GM19238 (cell line): Measurements from ENCODE around the gene PEAK3.
A peak's percentile ranks its signal among the peaks of the same experiment; 100 is the strongest.
"Not testable (repeated sequence)": the region's sequence is repeated elsewhere in the genome, so short reads cannot be mapped to it uniquely, and the experiment has no call there.

ENCODE experiments used
- DNase-seq: peaks from one replicate; pipeline ENCODE4 v3.0.0; 2011; ENCODE audit warnings: low spot score; ENCODE audit not compliant: insufficient read length

PEAK3 gene

DNA sequence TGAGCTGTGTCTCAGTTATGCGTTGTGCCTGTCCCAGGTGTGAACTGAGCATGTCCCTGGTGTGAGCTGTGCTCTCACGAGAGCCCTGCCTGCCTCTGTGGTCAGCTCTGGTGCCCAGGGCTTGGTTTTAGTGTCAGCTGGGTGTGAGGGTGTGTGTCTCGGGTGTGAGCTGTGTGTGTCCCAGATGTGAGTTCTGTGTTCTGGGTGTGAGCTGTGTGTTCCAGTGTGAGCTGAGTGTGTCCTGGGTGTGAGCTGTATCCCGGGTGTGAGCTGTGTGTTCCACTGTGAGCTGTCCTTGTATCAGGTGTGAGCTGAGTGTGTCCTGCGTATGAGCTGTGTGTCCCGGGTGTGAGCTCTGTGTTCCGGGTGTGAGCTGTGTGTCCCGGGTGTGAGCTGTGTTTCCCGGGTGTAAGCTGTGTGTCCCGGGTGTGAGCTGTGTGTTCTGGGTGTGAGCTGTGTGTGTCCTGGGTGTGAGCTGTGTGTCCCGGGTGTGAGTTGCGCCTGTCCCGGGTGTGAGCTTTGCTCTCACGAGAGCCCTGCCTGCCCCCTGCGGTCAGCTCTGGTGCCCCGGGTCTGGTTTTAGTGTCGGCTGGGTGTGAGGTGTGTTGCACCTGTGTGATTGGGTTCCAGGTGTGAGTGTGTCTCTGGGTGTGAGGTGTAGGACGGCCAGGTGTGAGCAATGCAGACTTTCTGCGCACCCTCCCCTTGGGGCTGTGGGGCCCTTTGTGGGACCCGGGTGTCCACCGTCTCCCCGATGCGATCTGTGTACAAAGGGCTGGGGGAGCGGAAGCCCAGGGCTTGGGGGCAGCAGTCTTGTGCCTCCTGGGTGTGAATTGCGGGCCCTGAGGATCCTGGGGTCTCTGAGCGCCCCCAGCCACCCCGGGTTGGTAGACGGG, 7.1 kb upstream of the PEAK3 start:
- DNase-seq, result no peak

DNA sequence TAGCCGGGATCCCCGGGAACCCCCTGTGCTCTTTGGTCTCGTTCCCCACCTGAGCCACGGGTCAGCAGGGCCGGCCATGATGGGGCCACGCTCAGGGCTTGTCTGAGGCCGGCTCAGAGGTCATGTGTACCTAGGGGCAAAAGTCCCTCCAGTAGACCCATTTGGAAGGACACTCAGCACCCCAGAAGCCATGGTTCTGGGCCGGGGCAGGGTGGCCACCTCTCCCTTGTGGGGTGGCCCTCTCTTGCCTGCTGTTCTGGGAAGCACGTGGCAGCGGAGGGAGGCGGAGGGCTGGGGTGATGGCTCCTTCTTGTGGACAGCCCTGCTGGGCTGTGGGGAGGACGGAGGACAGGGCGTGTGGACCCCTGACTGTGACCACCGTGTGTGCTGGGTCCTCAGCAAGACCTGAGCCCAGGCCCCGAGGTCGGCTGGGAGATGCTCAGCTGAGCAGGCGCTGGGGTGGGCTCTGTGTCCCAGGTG, 6.4 kb upstream of the PEAK3 start:
- DNase-seq, result no peak

DNA sequence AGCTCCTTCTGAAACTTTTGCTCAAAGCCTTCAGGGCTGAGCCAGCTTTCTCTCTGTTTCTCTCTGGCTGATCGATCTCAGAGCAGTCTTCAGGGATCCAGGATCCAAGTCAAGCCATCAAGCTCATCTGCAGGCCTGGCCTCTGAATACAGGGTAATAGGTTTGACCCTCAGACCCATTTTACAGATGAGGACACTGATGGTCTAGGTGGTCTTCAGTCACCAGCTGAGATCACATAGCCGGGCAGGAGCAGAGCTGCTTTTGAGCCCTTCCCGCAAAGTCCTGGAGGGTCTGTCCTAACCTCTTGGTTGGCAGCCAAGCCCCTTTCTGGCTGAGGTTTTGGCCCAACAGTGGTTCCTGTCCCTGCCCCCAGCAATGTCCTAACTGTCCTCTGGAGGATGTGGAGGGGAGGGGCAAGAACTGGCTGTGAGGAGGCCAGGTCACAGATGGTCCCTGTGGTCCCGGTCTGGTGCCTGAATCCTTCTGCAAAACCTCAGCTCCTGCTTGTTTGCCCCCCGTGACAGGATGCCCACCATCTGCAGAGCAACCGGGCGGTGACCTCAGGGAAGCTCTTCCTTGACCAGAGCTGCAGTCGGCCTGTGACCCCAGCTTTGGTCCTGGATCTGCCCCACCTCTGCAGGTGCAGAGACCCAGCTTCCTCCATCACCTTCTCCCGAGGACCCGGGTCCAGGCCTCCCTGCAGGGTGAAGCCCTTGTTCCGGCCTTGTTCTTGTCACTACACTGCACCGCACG, 5.8 kb upstream of the PEAK3 start:
- DNase-seq, result no peak

DNA sequence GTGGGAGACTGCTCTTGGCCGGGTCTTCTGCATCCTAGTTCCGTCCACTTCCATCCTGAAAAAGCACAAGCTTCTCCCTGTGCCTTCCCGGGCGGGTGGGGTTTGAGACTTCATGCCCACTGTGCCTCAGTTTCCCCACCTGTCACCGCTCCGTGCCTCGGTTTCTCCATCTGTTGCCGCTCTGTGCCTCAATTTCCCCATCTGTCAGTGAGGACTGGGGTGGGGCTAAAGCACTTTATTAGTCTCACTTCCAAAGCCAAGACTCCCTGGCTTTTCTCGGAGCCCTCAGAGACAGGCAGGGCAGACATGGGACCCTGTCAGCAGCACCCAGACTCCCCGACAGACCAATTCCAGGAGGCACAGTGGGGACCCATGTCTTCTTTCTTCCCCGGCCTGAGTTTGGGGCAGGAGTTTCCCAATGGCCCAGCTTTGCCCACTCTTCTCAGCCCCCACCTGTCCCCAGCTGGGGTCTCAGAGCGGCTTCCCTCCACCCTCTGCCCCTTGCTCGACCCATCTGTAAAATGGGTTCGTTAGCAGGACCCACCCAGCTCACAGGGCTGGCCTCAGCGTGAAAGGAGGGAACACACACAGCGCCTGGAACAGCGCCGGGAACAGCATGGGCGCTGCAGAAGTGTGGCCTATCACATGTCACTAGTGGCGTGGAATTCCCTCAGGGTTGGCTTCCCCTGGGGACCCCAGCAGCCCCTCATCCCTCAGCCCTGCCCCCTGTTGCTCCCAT, 4.6 kb upstream of the PEAK3 start:
- DNase-seq, result no peak

DNA sequence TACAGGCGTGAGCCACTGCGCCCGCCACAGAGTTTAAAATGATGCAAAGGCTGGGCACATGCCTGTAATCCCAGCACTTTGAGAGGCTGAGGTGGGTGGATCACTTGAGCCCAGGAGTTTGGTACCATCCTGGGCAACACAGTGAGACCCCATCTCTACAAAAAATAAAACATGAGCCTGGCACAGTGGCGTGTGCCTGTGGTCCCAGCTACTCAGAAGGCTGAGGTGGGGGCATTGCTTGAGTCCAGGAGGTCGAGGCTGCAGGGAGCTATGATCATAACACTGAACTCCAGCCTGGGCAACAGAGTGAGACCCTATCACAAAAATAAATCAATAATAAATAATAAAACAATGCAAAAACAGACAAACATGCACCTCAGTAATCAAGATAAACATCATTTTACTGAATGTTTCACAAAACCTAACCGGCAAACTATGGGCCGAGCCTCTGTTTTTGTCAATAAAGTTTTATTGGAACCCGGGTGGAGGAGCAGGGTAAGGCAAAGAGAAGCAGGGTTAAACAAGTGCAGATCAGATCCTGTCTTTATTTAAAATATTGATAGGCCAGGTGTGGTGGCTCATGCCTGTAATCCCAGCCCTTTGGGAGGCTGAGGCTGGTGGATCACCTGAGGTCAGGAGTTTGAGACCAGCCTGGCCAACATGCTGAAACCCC, 2.0 kb upstream of the PEAK3 start:
- no peak for DNase-seq

DNA sequence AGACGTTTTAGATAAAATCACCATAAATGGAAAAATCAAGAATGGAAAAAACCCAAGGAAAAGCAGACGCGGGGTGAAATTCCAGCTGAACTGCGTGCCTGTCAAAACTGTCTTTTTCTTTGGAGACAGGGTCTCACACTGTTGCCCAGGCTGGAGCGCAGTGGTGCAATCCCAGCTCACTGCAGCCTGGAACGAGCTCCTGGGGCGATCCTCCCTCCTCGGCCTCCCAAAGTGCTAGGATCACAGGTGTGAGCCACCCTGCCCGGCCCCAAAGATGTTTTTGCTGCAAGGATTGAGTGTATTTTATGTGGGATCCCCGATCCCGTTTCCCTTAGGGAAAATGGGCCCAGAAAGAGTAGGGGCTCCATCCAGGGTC, 875 bp upstream of the PEAK3 start:
- DNase-seq, result no peak

DNA sequence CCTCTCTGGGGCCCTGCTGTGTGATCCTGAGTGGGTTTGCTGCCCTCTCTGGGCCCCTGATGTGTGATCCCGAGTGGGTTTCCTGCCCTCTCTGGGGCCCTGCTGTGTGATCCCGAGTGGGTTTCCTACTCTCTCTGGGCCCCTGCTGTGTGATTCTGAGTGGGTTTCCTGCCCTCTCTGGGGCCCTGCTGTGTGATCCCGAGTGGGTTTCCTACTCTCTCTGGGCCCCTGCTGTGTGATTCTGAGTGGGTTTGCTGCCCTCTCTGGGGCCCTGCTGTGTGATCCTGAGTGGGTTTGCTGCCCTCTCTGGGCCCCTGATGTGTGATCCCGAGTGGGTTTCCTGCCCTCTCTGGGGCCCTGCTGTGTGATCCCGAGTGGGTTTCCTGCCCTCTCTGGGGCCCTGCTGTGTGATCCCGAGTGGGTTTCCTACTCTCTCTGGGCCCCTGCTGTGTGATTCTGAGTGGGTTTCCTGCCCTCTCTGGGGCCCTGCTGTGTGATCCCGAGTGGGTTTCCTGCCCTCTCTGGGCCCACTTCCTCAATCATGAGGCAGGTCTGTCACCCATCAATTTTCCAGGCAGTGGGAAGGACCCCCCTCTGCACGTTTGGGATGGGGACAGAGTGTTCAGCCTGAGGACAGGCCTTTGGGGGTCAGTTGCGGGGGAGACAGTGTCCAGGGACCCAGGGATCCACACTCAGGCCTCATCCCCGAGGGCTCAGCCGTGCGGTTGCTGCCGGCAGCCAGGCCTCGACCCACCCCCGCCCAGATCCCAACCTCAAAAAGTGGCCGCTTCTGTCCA, 512 bp downstream of the PEAK3 start:
- DNase-seq, result not testable (repeated sequence)

DNA sequence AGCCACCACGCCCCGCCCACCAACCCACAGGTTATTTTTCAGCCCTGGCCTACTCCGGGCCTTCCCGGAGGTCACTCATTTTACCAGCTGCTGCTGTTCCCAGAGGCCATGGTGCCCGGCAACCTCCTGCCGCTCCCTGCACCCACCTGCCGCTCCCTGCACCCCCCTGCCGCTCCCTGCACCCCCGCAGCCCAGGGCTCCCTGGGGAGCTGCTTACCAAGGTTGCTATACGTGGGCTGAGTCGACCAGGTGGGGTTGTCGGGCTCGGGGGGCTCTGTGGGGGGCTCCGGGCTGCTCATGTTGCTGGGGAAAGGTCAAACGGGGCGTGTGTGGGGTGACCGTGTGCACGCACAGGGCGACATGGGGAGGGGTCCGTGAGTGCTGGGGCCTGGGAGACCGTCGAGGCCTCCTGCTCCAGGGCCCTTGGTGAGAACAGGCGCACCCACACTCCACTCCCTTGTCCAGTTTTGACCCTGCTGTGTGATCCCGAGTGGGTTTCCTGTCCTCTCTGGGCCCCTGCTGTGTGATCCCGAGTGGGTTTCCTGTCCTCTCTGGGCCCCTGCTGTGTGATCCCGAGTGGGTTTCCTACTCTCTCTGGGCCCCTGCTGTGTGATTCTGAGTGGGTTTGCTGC, 1.2 kb downstream of the PEAK3 start:
- no peak for DNase-seq

DNA sequence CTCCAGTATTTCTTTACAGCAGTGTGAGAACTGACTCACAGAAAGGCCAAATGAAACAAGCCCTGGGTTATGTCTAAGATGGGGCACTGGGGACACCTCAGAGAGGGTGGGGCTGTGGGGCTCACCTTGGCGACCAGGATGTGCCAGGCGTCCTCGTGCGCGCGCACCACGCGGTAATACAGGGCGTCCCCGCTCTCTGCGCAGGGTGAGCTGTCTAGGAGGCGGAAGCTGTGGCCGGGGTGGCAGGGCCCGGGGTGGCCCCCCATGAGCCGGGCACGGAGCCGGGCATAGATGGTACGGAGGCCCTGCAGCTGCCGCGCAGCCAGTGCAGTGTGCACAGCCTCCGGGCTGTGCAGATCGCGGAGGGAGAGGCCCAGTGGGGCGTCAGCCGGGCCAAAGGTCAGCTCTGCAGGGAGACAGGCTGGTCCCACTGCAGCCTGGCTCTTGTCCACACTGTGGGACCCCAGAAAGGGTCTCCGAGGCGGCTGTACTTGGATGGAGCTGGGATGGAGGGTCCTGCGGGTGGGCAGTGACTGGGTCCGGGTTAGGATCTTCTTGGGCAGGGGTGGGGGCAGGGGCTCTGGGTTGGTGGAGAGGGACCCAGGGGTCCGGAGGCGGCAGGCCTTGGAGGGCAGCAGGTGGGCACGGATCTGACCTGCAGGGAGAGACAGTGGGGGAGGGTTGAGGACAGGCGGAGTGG, 3.4 kb downstream of the PEAK3 start:
- DNase-seq, result no peak

DNA sequence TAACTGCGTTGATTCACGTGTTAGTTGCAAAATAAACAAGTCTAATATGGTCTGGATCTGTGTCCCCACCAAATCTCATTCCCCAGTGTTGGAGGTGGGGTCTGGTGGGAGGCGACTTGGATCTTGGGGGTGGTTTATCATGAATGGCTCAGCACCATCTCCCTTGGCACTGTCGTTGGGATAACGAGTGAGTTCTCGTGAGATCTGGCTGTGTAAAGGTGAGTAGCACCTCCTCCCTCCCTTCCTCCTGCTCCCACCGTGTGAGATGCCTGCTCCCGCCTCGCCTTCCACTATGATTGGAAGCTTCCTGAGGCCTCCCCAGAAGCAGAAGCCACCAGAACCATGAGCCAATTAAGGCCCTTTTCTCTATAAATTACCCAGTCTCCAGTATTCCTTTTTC, 4.8 kb downstream of the PEAK3 start:
- DNase-seq, result no peak

DNA sequence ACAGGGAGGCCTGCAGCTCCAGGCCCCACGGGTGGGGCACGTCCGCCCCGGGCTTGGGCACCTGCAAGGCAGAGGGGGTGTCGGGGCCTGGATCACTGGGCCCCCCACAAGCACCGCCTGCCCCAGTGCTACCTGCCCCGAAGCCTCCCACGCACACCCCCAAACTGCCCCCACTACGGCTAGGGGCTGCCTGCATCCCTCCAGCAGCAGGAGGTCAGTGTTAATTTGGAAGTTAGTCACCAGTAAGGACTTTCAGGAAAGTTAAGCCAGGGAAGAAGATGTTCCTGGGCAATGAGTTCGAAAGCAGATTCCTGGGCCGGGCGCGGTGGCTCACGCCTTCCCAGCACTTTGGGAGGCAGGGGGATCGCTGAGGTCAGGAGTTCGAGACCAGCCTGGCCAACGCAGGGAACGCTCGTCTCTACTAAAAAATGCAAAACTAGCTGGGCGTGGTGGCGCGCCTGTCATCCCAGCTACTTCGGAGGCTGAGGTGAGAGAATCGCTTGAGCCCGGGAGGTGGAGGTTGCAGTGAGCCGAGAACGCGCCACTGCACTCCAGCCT, 5.5 kb downstream of the PEAK3 start:
- no peak for DNase-seq

DNA sequence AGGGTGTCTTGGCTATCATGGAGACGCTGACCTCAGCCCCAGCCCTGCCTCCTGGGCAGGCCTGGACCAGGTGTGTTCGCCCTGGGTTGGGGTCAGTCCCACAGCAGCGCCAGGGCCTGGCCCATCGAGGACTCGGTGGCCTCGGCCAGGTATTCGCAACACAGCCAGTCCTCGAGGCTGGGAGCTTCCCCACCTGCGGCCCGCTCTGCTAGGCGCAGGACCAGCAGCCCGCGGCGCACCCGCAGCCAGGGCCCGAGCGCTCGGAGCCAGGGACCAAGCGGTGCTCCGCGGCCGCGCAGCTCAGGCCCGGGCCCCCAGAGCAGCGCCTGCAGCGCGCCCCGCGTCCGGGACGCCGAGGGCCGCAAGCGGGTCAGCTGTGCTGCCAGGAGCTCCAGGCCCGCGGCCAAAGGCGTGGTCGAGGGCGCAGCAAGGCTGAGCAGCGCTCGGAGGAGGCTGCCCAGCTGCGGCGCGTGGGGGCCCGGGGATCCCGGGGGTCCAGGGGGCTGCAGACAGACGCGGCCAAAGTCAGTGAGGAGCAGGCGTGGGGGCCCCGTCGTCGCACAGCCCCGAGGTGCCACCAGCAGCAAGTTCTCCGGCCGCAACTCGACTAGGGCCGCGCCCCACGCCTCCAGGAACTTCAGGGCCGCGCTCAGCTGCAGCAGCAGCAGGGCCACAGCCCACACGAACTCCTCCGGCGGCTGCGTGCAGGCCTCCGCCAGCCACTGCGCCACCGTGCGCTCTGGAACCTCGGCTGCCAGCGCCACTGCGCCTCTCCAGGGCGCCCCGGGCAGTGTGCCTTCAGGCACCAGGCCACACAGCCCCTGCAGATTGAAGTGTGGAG, 6.2 kb downstream of the PEAK3 start:
- DNase-seq, result no peak

DNA sequence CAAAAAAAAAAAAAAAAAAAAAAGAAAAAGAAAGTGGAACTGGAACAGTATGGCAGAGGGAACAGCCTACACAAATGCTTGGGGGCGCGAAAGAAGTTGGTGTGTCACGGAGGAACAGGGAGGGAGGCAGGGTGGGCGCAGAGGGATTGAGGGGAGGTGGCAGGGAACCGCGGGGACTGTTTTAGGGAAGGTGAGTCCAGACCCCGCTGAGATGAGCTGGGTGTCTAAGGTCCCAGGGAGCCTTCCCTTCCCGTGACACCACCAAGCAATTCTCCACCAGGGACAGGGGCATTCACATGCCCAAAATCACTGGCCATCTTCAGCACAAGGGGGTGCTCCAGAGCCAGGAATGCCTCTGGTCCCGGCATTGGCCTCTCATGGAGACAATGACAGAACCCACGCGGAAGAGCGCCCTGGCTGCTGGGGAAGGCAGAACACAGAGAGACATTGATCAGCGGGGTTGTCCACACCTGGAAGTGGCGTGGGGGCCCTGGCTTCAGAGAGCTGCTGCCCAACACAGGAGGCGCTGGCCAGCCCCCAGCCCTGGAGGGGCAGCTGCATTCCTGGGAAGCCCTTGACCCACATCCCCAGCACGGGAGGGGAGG, 6.9 kb downstream of the PEAK3 start:
- no peak for DNase-seq

DNA sequence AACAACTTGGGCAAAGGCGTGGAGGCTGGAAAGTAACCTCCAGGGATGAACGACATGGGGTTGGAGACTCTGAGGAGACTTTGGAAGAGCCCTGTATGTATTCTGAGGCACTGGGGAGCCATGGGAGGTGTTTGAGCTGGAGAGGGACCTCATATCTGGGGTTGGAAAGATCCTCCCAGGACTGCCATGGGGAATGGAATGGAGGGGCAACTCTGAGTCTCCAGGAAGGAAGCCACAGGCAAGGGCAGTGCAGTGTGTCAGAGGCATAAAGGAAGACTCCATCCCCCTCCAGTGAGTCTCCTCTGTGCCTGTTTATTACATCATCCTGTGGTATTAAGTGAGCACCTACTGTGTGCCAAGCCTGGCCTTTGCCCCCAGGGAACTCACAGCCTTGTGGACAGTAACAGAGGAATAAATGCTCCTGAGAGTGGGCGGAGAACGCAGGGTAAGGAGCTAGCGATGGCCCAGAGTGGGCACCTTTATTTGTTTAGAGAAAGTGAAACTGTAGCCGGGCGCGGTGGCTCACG, 7.7 kb downstream of the PEAK3 start:
- no peak for DNase-seq

DNA sequence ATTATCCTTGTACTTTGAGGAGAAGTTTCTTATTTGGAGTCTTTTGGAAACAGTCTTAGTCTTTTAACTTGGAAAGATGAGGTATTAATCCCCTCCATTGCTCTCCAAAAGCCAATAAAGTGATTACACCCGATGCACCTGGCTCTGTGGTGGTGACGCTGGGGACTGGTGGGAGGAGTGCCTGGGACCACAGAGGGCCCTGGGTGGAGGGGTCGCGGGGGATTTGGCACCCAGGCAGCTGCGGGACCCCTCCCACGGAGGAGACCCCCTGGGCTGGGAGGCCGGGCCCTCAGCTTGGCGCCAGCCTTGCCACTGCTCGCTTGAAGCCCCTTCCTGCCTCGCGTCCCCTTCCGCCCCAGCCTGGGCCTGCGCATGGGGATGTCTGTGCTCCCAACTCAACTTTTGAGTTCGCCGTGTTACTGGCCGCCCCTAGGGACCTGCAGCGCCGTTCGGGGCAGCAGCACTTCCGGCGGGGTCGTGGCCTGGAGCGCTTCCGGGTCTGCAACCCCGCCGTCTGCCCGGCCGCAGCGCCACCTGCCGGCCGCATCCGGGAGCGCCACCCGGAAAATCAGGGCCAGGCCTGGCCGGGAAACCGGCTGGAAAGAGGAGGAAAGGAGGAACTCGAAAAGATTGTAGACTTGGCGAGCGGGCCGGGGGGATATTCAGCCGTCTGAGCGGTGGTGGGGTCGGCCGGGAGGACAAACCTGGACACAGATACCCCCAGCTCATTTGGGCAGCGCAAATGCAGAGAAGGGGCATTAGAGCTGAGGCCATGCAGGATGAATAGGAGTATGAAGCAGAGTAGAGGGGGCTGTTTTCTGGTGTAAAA, 8.4 kb downstream of the PEAK3 start:
- DNase-seq, result peak; percentile 98

DNA sequence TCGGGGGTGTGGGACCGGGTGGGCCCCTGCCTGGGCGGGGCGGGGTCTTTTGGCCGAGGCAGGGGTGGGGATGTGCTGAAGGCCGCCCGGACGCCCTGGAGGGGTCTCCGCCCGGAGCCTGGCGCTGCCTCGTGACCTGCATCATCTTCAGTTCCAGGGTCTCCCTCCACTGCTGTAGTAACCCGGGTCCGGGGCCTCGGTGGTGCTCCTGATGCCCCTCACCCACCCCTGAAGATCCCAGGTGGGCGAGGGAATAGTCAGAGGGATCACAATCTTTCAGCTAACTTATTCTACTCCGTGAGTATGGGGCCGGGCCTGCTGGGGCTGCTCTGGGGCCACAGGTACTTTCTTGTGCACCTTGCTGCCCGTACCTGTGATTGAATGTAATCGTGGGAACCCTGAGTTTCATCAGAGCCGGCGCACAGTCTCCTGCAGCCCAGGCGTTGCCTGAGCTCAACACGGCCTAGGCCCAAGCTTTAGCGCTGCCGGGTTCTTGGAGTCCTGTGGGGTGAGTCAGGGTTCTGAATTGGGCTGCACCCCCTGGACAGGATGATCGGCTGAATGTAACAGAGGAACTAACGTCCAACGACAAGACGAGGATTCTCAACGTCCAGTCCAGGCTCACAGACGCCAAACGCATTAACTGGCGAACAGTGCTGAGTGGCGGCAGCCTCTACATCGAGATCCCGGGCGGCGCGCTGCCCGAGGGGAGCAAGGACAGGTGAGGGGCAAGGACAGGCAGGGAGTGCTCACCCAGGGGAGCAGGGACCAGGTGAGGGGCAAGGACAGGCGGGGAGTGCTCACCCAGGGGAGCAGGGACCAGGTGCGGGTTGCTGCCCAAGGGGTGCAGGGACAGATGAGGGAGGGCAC, 10.5 kb downstream of the PEAK3 start:
- DNase-seq, result no peak
